Upper lobe of left lung (tissue), 4 donors: ENCODE measurements around the gene WDR93.

Source experiments
- CTCF ChIP-seq, 6 experiments: fragments of 450-650 bp in 4 of 6; fragments of 200-600 bp in 2 of 6; sonication (generic) in 2 of 6; IDR thresholded peaks; one replicate each; pipeline ENCODE4 v1.5.1; 2016 to 2019; ENCODE audit warnings: antibody characterized with exemption in 6 of 6
- POLR2A ChIP-seq, 4 donors: fragments of 450-650 bp; IDR thresholded peaks; one replicate each; pipeline ENCODE4 v1.5.1; 2016 to 2017; ENCODE audit warnings: antibody characterized with exemption in 4 of 4, mild to moderate bottlenecking in 2 of 4

DNA sequence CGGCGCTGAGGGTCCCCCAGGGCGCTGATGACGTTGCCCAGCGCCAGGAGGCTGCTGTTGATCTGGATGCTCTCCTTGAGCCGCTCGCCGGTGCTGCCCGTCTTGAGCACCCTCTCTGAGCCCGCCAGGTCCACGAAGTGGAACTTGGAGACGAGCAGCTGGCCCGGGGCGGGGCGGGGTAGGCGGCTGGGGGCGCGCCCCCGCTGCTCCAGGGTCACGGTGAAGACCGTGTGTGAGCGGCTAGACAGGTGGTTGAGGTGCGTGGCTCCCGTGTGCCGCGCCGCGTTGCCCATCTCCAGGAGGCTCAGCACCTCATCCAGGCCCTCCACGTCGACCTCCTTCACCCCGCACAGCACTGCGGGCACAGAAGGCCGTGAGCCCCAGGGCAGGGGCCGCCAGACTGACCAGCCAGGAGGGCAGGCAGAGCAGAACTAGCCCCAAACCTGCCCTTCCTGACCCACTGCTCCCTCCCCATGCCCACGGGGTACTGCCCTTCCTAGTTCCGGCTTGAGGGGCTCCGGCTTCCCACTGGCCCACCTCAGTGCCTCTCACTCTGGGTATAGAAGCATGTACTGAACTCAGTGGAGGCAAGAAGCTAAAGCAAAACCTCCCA lies 41.5 kb upstream of the WDR93 start:
- TF ChIP-seq CTCF (IDR thresholded peaks at IDR 0.05) (no peak), POLR2A (IDR thresholded peaks at IDR 0.05) (no peak)
